HG02623 (cell line): ENCODE data around the gene GABRR3.
"Not testable (repeated sequence)": the region's sequence is repeated elsewhere in the genome, so short reads cannot be mapped to it uniquely, and the experiment has no call there.

Experiments used
- ATAC-seq: cut with Tn5 transposase; IDR thresholded peaks from one replicate; pipeline ENCODE4 v1.9.1; 2021; ENCODE audit warnings: moderate library complexity; ENCODE audit not compliant: unreplicated experiment

Gene GABRR3

DNA sequence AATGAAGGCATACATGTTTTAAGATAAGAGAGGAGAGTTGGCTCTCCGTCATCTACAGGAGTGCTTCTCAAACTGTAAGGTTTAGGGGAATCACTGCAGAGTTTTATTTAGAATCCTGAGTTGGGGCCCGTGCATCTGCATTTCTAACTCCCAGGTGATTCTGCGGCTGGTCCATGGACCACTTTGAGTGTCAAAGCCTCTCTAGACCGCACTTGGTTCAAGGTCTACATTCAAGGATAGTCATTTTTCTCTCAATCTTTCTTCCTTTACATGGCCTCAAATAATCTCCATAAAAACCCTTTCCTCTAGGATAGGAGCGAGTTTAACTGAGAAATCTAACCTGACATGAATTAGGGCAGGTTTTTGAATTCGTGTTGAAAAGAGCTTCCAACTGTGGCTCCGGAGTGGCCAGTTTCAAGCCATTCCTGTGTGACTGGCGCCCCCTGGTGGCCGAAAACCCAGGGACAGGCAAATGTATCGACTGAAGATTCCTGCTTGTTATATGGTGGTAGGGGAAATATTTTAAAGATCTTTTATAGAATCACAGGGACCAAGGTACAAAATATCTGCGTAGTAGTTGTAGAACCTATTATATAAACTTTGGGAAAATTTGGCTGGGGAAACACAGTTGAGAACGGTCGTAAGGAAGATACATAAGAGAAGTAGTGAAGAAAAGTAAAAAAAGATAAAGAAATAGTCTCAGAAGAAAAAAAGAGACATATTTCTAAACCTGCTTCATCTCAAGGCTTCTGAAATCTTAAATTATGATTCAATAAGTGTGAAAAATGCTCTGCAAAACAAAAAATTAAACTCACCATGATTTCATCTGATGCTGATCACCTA, 11.9 kb downstream of the GABRR3 start:
- peak; percentile 71 for ATAC-seq

DNA sequence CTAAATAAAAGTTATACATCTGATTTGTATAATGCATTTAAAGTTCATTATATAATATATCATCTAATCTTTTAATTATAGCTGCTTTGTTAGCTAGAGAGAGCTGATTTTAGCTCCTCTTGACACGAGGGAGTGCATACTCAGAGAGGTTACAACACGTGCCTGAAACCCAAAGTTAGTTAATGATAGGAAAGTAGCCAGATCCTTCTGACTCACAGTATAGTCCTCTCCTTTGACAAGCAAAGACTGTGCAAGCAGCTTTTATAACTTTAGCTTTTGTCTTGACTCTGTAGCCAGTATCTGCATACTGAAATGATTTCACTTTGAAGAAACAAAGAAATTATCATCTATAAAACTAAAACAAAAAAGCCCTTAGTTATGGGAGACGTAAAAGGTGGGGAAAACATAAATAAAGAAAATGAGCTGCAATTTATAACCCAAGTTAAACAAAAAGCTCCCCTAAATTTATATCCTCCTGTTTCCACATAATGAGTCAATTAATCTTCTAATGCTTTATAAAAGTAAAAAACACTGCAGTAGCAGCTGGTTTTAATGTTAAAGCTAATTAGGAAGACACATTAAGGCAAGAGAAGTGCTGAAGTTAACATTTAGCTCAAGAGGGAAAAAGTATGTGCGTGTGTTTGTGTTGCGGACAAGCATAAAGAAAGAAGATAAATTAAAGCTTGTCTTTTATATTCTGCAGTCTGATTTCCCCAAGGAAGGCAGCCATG, 13.1 kb downstream of the GABRR3 start:
- ATAC-seq: no peak

- ATAC-seq: no peak
Observed at GRCh38 chr3:98020412-98020811, 14.7 kb downstream of the GABRR3 start.

DNA sequence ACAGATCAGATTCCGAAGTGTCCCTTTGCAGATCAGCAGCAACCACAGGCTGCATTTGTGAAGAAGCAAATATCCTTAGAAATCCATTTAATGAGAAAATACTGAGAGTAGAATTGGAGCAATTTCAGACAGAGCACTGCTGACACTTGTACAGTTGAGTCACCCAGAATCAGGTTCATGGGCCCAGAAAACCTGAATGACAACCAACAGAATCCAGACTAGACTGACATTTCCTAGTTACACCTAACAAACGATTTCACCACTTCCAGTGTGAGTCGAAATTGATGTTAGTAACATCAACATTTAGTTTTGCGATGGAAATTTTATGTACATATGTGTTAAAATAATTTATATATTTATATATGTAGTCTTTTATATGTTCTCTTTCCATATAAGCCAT, 16.8 kb downstream of the GABRR3 start:
- ATAC-seq: no peak

DNA sequence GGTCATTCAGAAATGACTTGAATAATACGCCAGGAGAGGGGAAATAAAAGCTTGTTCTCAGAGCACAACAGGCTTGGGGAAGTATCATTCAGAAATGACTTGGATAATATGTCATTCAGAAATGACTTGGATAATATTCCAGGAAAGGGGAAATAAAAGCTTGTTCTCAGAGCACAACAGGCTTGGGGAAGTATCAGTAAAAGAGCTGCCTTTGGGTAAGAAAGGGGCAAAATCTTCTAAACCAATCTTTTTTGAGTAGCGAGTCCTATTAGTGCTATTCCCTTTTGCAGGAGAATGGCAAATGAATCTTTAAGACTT, 20.9 kb downstream of the GABRR3 start:
- no peak for ATAC-seq

GRCh38 chr3:98013411-98014267, 21.5 kb downstream of the GABRR3 start:
- no peak for ATAC-seq

- no peak for ATAC-seq
Observed at GRCh38 chr3:98012979-98013378, 22.1 kb downstream of the GABRR3 start.

DNA sequence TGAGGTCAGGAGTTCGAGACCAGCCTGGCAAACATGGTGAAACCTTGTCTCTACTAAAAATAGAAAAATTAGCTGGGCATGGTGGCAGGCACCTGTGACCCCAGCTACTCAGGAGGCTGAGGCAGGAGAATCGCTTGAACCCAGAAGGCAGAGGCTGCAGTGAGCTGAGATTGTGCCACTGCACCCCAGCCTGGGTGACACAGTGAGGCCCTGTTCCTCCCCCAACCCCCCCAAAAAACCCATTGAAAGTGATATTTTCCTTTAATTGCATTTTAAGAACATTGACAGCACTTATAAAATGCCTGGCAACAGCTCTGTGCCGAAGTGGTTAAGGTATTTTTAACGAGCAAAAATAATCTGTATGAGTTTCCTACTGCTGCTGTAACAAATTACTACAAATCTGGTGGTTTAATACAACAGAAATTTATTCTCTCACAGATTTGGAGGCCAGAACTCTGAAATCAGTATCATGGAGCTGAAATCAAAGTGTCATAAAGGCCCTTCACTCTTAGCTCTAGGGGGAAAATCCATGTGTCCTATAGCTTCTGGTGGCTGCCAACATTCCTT, 24.1 kb downstream of the GABRR3 start:
- ATAC-seq: not testable (repeated sequence)

DNA sequence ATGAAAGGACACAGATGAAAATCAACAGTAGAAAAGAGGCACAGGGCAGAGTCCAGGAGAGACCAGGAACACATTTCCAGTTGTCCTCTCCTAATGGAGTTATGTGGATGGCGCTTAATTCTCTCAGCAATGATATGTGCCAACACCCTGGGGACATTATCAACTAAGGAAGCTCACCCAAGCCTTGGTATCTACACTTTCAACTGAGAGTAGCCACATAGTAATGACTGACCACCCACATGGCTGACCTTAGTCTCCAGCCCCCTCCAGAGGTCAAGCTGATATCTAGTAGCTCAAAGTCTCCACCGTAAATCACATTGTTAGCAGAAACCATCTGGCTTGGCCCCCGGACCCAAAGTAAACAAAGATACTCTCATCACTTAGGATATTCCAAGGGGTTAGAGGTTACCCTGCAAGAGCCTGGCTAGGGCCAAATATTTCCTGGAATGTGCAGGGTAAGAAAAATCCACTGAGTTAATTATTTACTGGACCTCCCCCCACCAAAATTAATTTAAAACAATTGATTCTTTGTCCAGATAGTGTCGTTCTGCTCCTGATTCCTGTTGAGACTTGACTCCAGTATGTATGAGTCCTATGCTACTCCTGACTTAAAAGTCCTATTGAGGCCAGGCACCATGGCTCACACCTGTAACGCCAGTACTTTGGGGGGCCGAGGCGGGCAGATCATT, 24.8 kb downstream of the GABRR3 start:
- no peak for ATAC-seq

GRCh38 chr3:98008855-98009254, 26.3 kb downstream of the GABRR3 start:
- ATAC-seq: peak; percentile 61

GRCh38 chr3:98005438-98005837, 29.7 kb downstream of the GABRR3 start:
- no peak for ATAC-seq

GRCh38 chr3:98004721-98005120, 30.4 kb downstream of the GABRR3 start:
- no peak for ATAC-seq

DNA sequence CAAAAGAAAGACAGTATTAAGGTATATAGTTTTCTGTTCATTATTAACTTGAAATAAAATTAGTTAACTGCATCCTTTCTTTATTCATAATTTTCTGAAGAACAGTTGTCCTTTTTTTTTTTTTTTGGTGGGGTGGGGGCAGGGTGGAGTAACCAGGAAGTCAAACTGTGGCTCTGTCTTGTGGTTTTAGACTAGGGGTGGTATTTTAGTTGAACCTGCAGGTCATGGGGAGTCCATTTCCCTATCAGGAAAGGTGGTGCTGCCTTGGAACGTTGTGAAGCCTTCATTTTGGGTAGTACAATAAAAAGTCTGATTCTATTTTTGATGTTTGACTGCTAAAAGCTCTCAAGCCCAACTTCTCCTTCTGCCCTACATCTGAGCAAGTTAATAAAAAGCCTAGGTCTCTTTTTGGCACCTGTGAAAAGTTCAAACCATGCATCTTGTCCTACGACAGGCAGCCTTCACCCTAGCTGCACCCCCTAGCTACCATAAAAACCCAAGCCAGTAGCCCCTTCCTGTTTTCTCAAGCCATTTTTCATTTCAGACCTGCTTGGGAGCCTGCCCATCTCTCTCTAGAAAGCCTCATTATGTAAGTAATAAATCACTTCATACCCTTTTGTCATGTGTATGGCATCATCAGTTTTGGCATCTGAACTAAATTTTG, 31.7 kb downstream of the GABRR3 start:
- ATAC-seq: peak; percentile 62

- ATAC-seq: no peak
Observed at GRCh38 chr3:98002717-98003116, 32.4 kb downstream of the GABRR3 start.

GRCh38 chr3:97999994-98000393, 35.1 kb downstream of the GABRR3 start:
- no peak for ATAC-seq

GRCh38 chr3:97999103-97999502, 36.0 kb downstream of the GABRR3 start:
- ATAC-seq: no peak

GRCh38 chr3:97996988-97997387, 38.1 kb downstream of the GABRR3 start:
- ATAC-seq: no peak

DNA sequence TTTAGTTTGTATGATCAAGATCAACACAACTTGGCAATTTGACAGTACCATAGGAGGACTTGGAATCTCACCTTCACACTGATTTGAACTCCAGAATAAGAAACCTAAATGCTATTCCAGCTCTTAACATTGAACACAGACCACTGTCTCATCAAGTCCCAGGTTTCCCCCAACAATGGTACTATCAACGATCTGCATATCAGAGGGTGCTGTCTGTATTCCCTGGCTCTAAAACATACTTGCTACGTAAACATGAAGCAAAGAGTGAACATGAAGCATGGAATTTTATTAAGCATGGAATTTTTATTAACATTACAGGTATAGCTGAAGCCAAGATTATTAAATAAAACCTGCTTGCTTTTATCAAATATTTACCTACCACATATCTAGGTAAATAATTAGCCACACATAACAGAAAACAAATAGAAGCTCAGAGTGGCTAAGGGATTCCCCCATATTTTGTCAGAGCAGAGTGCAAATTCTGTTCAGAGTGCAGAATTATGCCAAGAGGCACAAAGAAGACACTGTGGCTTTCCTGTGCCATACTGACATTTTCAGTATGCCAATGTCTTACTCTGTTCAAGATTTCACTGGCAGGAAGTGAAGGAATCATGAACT, 40.7 kb downstream of the GABRR3 start:
- no peak for ATAC-seq

DNA sequence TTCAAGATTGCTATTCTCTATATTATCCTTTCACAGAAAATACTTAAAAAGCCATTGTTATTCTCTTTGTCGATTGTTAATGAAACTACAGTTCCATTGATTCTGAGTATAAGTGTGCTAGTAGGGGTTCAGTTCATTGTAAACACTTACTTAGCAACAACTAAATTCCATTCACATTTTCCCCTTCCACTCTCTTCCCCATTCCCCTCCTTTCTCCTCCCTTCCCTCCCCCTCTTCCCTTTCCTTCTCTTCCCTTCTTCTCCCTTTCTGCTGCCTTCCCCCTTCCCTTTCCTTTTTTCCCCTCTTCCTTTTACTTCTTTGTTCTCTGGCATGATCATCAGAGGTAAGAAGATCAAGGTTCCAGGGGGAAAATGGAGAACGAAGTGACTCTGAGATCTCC, 41.6 kb downstream of the GABRR3 start:
- ATAC-seq: no peak
